Measurements from ENCODE around the gene C3orf62. TPM values are rescaled to one million over a fixed set of nuclear protein-coding genes. Genes with fewer than 3 reads are reported as not detected.
"Not testable (repeated sequence)": the region's sequence is repeated elsewhere in the genome, so short reads cannot be mapped to it uniquely, and the experiment has no call there.

Gene C3orf62
- total RNA-seq, 1 donor from 2014 or later, result 0.92 TPM

DNA sequence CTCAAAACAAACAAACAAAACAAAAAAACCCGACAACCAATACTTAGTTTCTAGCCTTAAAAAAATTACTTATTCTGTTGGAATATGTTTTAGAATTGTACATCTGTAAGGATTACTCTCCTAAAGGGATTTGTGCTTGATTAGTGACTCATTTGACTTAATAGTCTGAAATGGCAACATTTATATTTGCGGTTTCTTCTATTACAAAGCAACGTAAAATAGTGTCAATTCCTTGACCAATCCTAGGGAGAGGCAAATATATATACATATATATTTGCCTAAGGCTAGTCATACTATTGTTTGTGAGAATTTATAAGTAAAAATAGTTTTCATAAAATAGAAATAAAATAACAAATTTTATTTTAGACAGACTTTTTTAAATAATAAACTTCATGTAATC is 39.7 kb downstream of the C3orf62 start:
- no peak for DNase-seq (ENCODE audit: low read depth)
- no peak overlapping the region for H3K4me3 ChIP-seq (ENCODE audit: low read depth, low read length)
- TF ChIP-seq, protein P1, sequence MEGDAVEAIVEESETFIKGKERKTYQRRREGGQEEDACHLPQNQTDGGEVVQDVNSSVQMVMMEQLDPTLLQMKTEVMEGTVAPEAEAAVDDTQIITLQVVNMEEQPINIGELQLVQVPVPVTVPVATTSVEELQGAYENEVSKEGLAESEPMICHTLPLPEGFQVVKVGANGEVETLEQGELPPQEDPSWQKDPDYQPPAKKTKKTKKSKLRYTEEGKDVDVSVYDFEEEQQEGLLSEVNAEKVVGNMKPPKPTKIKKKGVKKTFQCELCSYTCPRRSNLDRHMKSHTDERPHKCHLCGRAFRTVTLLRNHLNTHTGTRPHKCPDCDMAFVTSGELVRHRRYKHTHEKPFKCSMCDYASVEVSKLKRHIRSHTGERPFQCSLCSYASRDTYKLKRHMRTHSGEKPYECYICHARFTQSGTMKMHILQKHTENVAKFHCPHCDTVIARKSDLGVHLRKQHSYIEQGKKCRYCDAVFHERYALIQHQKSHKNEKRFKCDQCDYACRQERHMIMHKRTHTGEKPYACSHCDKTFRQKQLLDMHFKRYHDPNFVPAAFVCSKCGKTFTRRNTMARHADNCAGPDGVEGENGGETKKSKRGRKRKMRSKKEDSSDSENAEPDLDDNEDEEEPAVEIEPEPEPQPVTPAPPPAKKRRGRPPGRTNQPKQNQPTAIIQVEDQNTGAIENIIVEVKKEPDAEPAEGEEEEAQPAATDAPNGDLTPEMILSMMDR (conservative IDR thresholded peaks at IDR 0.05; ENCODE audit: low read depth, low read length), result no peak

DNA sequence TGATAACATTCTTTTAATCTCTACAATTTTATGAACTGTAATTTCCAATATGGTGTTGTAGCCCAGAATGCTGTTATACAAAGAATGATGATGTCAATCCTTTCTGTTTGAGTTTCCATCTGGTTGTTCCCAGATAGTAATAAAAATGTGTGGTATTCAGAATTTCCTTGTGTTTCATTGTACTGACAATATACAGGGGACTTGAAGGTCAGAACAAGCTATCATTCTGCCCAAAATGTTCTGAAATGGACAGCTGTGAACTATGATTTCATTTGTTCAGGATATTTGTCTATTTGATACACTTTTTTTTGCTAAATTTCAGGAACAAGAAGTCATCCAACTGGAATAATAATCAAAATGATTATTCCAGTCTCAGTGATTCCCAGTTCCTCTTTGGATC is 40.8 kb downstream of the C3orf62 start:
- TF ChIP-seq, protein P1 (conservative IDR thresholded peaks at IDR 0.05; ENCODE audit: low read depth, low read length), result no peak
- H3K4me3 ChIP-seq (ENCODE audit: low read depth, low read length), result no peak overlapping the region
- DNase-seq (ENCODE audit: low read depth), result no peak

DNA sequence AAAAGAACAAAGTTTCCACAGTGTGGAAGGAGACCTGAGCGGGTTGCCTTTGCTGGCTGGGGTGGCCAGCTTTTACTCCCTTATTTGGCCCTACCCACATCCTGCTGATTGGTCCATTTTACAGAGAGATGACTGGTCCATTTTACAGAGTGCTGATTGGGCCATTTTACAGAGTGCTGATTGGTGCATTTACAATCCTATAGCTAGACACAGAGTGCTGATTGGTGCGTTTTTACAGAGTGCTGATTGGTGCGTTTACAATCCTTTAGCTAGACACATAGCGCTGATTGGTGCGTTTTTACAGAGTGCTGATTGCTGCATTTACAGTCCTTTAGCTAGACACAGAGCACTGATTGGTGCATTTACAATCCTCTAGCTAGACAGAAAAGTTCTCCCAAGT is 48.2 kb downstream of the C3orf62 start:
- H3K4me3 ChIP-seq (ENCODE audit: low read depth, low read length); DNase-seq (ENCODE audit: low read depth): not testable (repeated sequence)

DNA sequence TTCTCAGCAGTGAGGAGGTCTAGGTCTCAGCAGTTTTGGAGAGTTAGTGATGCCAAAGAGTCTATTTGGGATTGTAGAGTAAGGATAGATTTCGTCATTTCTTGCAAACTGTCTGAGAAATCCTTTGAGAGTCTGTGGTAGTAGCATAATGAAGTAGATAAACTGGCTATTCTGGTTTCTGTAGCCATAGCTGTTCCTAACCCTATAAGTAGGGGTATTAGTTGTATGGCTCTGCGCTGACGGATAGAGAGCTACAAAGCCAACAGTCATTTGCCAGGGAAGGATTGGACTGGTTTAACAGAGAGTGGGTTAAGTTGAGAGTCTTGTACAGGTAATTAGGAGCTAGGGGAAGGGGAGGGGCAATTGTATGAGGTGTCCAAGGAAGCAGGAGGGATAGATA is 55.0 kb downstream of the C3orf62 start:
- DNase-seq (ENCODE audit: low read depth), result no peak
- TF ChIP-seq, protein P1 (conservative IDR thresholded peaks at IDR 0.05; ENCODE audit: low read depth, low read length), result no peak
- H3K4me3 ChIP-seq (ENCODE audit: low read depth, low read length), result no peak overlapping the region

DNA sequence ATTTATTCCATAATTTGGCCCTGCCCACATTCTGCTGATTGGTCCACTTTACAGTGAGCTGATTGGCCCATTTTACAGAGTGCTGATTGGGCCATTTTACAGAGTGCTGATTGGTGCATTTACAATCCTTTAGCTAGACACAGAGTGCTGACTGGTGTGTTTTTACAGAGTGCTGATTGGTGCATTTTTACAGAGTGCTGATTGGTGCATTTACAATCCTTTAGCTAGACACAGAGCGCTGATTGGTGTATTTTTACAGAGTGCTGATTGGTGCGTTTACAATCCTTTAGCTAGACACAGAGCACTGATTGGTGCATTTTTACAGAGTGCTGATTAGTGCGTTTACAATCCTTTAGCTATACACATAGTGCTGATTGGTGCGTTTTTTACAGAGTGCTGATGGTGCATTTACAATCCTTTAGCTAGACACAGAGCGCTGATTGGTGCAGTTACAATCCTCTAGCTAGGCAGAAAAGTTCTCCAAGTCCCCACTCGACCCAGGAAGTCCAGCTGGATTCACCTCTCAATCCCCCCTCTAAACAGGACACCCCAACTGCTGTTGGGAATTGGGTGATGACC is 56.0 kb downstream of the C3orf62 start:
- H3K4me3 ChIP-seq (ENCODE audit: low read depth, low read length); DNase-seq (ENCODE audit: low read depth): not testable (repeated sequence)

GRCh38 chr3:49219132-49219531 is 57.9 kb downstream of the C3orf62 start:
- H3K4me3 ChIP-seq (ENCODE audit: low read depth, low read length), result no peak overlapping the region
- TF ChIP-seq, protein P1 (conservative IDR thresholded peaks at IDR 0.05; ENCODE audit: low read depth, low read length), result no peak
- DNase-seq (ENCODE audit: low read depth), result no peak

Other genes starting within 250 kb of the C3orf62 start
- 253 and 258 TPM in 2 replicates for gene IMPDH2, start 247.8 kb downstream of the C3orf62 start, total RNA-seq
- gene QRICH1, start 183.2 kb downstream of the C3orf62 start, total RNA-seq, result 53.6 and 103 TPM in 2 replicates
- 299 and 306 TPM in 2 replicates for gene QARS1, start 172.5 kb downstream of the C3orf62 start, total RNA-seq
- gene USP19, start 156.4 kb downstream of the C3orf62 start, total RNA-seq, result 34.7 and 35.9 TPM in 2 replicates
- gene LAMB2, start 144.2 kb downstream of the C3orf62 start, total RNA-seq, result 116 and 232 TPM in 2 replicates
- 33.4 and 44.4 TPM in 2 replicates for gene CCDC71, start 110.9 kb downstream of the C3orf62 start, total RNA-seq
- 8.0 and 16.5 TPM in 2 replicates for gene KLHDC8B, start 105.6 kb downstream of the C3orf62 start, total RNA-seq
- gene USP4, start 62.8 kb upstream of the C3orf62 start, total RNA-seq, result 6.2 and 8.7 TPM in 2 replicates
- gene GPX1, start 81.1 kb upstream of the C3orf62 start, total RNA-seq, result 339 and 557 TPM in 2 replicates
- 355 and 504 TPM in 2 replicates for gene RHOA, start 134.7 kb upstream of the C3orf62 start, total RNA-seq
- 16.9 and 21.7 TPM in 2 replicates for gene TCTA, start 135.2 kb upstream of the C3orf62 start, total RNA-seq
- gene AMT, start 145.2 kb upstream of the C3orf62 start, total RNA-seq, result 2.3 and 2.5 TPM in 2 replicates
- 0.22 and 1.2 TPM in 2 replicates for gene NICN1, start 152.1 kb upstream of the C3orf62 start, total RNA-seq
- gene DAG1, start 193.0 kb upstream of the C3orf62 start, total RNA-seq, result 43.6 and 77.2 TPM in 2 replicates